GM12878 (cell line): ENCODE results near the gene COL27A1. TPM values are rescaled to one million over a fixed set of nuclear protein-coding genes. Genes with fewer than 3 reads are reported as not detected.

Experiments used
- ATAC-seq: fragments of 200-7000 bp; cut with Tn5 transposase; 3 replicates; pipeline ENCODE4 v1.9.1; 2020; ENCODE audit warnings: mild to moderate bottlenecking, moderate library complexity
- BruUV-seq: library from RNA; stranded (reverse); fragments of 400-500 nt; replicated peaks from 2 replicates; lab custom pipeline; 2021; lab: Mats Ljungman, UMichigan
- CTCF ChIA-PET: fragments of 300-600 bp; sonication (Branson Sonifier 250); formaldehyde crosslinking; extraction: SDS; loops from one replicate; lab custom pipeline; 2021; ENCODE audit warnings: inconsistent platforms; lab: Yijun Ruan, JAX
- POLR2A ChIA-PET: fragments of 350-600 bp; formaldehyde crosslinking; extraction: SDS; loops from one replicate; lab custom pipeline; 2021; ENCODE audit warnings: inconsistent platforms; lab: Charles Lee
- RAD21 ChIA-PET: fragments of 300-600 bp; sonication (Branson Sonifier 250); formaldehyde crosslinking; loops from one replicate; lab custom pipeline; 2023; ENCODE audit warnings: antibody characterized with exemption; ENCODE audit not compliant: unreplicated experiment; lab: Charles Lee
- SMC1A ChIA-PET: fragments of 300-600 bp; sonication (Branson Sonifier 250); formaldehyde crosslinking; loops from one replicate; lab custom pipeline; 2023; ENCODE audit not compliant: unreplicated experiment, uncharacterized antibody; lab: Charles Lee
- DNase-seq: peaks from one replicate; pipeline ENCODE4 v3.0.0-alpha.2; 2011; ENCODE audit warnings: low read depth, low spot score
- FAIRE-seq: peaks from 3 replicates; lab custom pipeline; 2011; peaks lifted over from hg19 to GRCh38; lab: Jason Lieb, UNC
- H2AFZ ChIP-seq: 2 replicates; pipeline ENCODE4 v1.6.0; 2011; ENCODE audit warnings: low read depth, low read length, control low read depth; ENCODE audit not compliant: control insufficient read depth
- H3K27ac ChIP-seq: 2 replicates; pipeline ENCODE4 v1.5.1; 2011; ENCODE audit warnings: control low read depth; ENCODE audit not compliant: control insufficient read depth, insufficient read depth
- H3K27me3 ChIP-seq, 2 experiments: replicated peaks in 1 of 2; 2 replicates each; pipeline versions ENCODE4 v1.6.0 to v1.6.1; 2011; ENCODE audit warnings: low read length in 1 of 2; ENCODE audit not compliant: control insufficient read depth in 2 of 2, insufficient read depth in 2 of 2
- H3K36me3 ChIP-seq, 2 experiments: 2 replicates each; pipeline ENCODE4 v1.5.1; 2011; ENCODE audit warnings: low read length in 1 of 2; ENCODE audit not compliant: control insufficient read depth in 2 of 2, insufficient read depth in 2 of 2
- H3K4me1 ChIP-seq: 2 replicates; pipeline ENCODE4 v1.6.1; 2011; ENCODE audit warnings: mild to moderate bottlenecking, low read length, moderate library complexity, mixed read lengths; ENCODE audit not compliant: control insufficient read depth, insufficient read depth
- H3K4me2 ChIP-seq: 2 replicates; pipeline ENCODE4 v1.6.0; 2011; ENCODE audit warnings: control low read depth; ENCODE audit not compliant: control insufficient read depth, insufficient read depth
- H3K4me3 ChIP-seq: fragments of 200-600 bp; sonication (generic); 2 replicates; pipeline ENCODE4 v1.5.1; 2016
- H3K79me2 ChIP-seq: 2 replicates; pipeline ENCODE4 v1.6.0; 2011; ENCODE audit warnings: low read length; ENCODE audit not compliant: control insufficient read depth, insufficient read depth
- H3K9ac ChIP-seq: 2 replicates; pipeline ENCODE4 v1.8.0; 2011; ENCODE audit warnings: low read length, control low read depth, mixed read lengths; ENCODE audit not compliant: control insufficient read depth, insufficient read depth
- H3K9me3 ChIP-seq: replicated peaks from 3 replicates; pipeline ENCODE4 v1.5.1; 2011; ENCODE audit warnings: mild to moderate bottlenecking, low read length; ENCODE audit not compliant: control insufficient read depth, insufficient read depth
- H4K20me1 ChIP-seq: 2 replicates; pipeline ENCODE4 v1.6.0; 2011; ENCODE audit not compliant: control insufficient read depth, insufficient read depth
- EED ChIP-seq: sonication (generic); IDR thresholded peaks from 2 replicates; pipeline ENCODE4 v1.6.1; 2016; ENCODE audit warnings: antibody characterized with exemption, low read depth
- IKZF1 ChIP-seq: fragments of 450-650 bp; conservative IDR thresholded peaks from 2 replicates; pipeline ENCODE4 v1.6.1; 2017; ENCODE audit warnings: antibody characterized with exemption, mild to moderate bottlenecking
- KDM1A ChIP-seq: fragments of 200-600 bp; sonication (generic); IDR thresholded peaks from 2 replicates; pipeline ENCODE4 v1.6.1; 2016; ENCODE audit warnings: borderline replicate concordance
- SMAD5 ChIP-seq: IDR thresholded peaks from 2 replicates; pipeline ENCODE4 v1.6.1; 2016; ENCODE audit warnings: antibody characterized with exemption, low read depth
- ZNF384 ChIP-seq: IDR thresholded peaks from 2 replicates; pipeline ENCODE4 v1.6.1; 2012; ENCODE audit warnings: low read depth, mild to moderate bottlenecking, low read length, improper control_type of control experiment, borderline replicate concordance
- WGBS: methylation state at CpG from one replicate; pipeline ENCODE4 v1.1.6; 2016; ENCODE audit warnings: low lambda C conversion rate; ENCODE audit not compliant: insufficient replicate concordance, insufficient coverage; ENCODE audit errors: missing lambda C conversion rate; 5-methylcytosine and 5-hydroxymethylcytosine counted together
- in situ Hi-C: fragments of 300-500 bp; cut with MboI; formaldehyde crosslinking; loops from 9 replicates; pipeline ENCODE4 v1.14.3; 2018; ENCODE audit warnings: mixed read lengths
- intact Hi-C: fragments of 100-400 bp; cut with micrococcal nuclease; formaldehyde crosslinking; loops from one replicate; pipeline ENCODE4 v1.14.2; 2022; ENCODE audit not compliant: unreplicated experiment
- polyA plus RNA-seq, 11 experiments: library from polyadenylated mRNA; depleted of rRNA in 4 of 11; unstranded in 6 of 11; stranded (reverse) in 5 of 11; fragments of >200 nt; fragmentation: Nextera tagmentation in 4 of 11; fragmentation: Illumina TruSeq in 1 of 11; extraction: Ambion mirVana in 4 of 11; extraction: Trizol in 1 of 11; gene quantifications; 1 replicate in 1 of 11; 2 replicates in 10 of 11; pipeline versions ENCODE4 v1.2.1 to v1.2.3, GENCODE V29; 2011 to 2016; ENCODE audit warnings: inconsistent platforms in 2 of 11, missing spikeins in 2 of 11, low read depth in 1 of 11
- total RNA-seq, 4 experiments: library from RNA; depleted of rRNA in 3 of 4; stranded (reverse); fragments of >200 nt in 3 of 4; fragmentation: Illumina TruSeq in 1 of 4; extraction: Trizol in 1 of 4; gene quantifications; 2 replicates each; pipeline versions ENCODE4 v1.2.1 to v1.2.3, GENCODE V29; 2013 to 2021
- TF ChIP-seq, protein P1 (sequence below): fragments of 450-650 bp; IDR thresholded peaks from 2 replicates; pipeline ENCODE4 v1.6.1; 2016; ENCODE audit warnings: mild to moderate bottlenecking, moderate library complexity, borderline replicate concordance
- TF ChIP-seq, protein P2 (sequence below): fragments of 450-650 bp; IDR thresholded peaks from 2 replicates; pipeline ENCODE4 v1.6.1; 2017; ENCODE audit warnings: mild to moderate bottlenecking
- TF ChIP-seq, protein P3 (sequence below): IDR thresholded peaks from 2 replicates; pipeline ENCODE4 v1.6.1; 2012; ENCODE audit warnings: mild to moderate bottlenecking, low read depth, low read length

Gene COL27A1
- total and polyA plus RNA-seq, 10 of the 15 experiments (the other 5 are each of a cell fraction or from before 2014, with no cell fraction given), result 0.10 TPM; not detected in 9

DNA sequence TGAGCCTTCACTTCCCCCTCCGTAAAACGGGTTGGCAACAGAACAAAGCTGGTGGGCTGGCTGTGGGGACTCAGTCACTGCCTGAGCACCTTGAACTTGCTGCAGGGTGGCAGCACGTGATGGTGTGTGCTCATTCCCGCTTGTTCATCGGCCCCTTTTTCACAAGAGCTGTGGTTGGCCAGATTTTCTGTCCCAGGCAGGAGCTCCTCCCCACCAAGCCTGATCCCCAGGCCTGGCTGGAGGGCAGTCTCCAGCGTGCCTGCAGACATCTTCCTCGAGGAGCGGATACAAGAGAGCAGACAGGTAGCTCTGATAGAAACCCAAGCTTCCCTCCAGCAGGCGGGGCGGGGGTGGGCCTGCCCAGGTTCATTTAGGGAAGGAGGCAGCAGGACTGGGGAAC is 105.7 kb downstream of the COL27A1 start (continued):
- TF ChIP-seq, protein P1, sequence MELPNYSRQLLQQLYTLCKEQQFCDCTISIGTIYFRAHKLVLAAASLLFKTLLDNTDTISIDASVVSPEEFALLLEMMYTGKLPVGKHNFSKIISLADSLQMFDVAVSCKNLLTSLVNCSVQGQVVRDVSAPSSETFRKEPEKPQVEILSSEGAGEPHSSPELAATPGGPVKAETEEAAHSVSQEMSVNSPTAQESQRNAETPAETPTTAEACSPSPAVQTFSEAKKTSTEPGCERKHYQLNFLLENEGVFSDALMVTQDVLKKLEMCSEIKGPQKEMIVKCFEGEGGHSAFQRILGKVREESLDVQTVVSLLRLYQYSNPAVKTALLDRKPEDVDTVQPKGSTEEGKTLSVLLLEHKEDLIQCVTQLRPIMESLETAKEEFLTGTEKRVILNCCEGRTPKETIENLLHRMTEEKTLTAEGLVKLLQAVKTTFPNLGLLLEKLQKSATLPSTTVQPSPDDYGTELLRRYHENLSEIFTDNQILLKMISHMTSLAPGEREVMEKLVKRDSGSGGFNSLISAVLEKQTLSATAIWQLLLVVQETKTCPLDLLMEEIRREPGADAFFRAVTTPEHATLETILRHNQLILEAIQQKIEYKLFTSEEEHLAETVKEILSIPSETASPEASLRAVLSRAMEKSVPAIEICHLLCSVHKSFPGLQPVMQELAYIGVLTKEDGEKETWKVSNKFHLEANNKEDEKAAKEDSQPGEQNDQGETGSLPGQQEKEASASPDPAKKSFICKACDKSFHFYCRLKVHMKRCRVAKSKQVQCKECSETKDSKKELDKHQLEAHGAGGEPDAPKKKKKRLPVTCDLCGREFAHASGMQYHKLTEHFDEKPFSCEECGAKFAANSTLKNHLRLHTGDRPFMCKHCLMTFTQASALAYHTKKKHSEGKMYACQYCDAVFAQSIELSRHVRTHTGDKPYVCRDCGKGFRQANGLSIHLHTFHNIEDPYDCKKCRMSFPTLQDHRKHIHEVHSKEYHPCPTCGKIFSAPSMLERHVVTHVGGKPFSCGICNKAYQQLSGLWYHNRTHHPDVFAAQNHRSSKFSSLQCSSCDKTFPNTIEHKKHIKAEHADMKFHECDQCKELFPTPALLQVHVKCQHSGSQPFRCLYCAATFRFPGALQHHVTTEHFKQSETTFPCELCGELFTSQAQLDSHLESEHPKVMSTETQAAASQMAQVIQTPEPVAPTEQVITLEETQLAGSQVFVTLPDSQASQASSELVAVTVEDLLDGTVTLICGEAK, result no peak
- TF ChIP-seq KDM1A, result no peak
- TF ChIP-seq, protein P2, sequence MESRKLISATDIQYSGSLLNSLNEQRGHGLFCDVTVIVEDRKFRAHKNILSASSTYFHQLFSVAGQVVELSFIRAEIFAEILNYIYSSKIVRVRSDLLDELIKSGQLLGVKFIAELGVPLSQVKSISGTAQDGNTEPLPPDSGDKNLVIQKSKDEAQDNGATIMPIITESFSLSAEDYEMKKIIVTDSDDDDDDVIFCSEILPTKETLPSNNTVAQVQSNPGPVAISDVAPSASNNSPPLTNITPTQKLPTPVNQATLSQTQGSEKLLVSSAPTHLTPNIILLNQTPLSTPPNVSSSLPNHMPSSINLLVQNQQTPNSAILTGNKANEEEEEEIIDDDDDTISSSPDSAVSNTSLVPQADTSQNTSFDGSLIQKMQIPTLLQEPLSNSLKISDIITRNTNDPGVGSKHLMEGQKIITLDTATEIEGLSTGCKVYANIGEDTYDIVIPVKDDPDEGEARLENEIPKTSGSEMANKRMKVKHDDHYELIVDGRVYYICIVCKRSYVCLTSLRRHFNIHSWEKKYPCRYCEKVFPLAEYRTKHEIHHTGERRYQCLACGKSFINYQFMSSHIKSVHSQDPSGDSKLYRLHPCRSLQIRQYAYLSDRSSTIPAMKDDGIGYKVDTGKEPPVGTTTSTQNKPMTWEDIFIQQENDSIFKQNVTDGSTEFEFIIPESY, result no peak

DNA sequence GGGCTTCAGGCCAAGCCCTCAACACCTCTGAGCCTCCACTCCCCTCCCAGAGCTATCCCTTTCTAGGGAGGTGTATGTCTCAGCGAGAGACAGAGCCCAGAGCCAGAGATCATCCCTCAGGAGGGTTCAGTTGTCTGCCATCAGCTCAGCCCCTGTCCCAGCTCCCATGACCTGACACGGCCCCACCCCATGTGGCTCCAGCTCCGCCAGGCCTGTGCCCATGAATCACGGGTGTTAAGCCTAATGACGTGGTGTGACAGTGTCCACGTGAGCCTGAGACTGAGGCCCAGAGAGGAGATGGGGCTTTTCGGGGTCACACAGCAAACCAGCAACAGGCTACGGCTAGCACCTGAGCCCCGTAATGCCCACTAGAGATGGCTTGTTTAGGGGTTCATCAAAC is 106.7 kb downstream of the COL27A1 start:
- no peaks in the 10 kb centered on the region for H3K9me3 ChIP-seq
- FAIRE-seq (no peak), ATAC-seq (no peak), DNase-seq (no peak)
- ChIA-PET SMC1A (interaction anchor here (1.1 kb wide), 1 partner anchor 179 kb away, joined by 4 read pairs; no protein-coding TSS in a partner anchor), POLR2A (no interaction called here), CTCF (interaction anchor here (1.3 kb wide), 1 partner anchor 180 kb away, joined by 3 read pairs; no protein-coding TSS in a partner anchor), RAD21 (no interaction called here)
- in situ Hi-C loops, result no loop called here
- BruUV-seq, result no TSS peak
- no peaks in the 10 kb centered on the region for H3K36me3 ChIP-seq
- no peaks in the 10 kb centered on the region for H3K79me2 ChIP-seq
- no peak overlapping the region for H3K4me3 ChIP-seq
- peaks cover 0 to 13% of the 10 kb centered on the region in 2 experiments for H3K27me3 ChIP-seq
- H4K20me1 ChIP-seq, result no peaks in the 10 kb centered on the region
- H3K4me2 ChIP-seq, result no peak overlapping the region
- TF ChIP-seq, protein P3, sequence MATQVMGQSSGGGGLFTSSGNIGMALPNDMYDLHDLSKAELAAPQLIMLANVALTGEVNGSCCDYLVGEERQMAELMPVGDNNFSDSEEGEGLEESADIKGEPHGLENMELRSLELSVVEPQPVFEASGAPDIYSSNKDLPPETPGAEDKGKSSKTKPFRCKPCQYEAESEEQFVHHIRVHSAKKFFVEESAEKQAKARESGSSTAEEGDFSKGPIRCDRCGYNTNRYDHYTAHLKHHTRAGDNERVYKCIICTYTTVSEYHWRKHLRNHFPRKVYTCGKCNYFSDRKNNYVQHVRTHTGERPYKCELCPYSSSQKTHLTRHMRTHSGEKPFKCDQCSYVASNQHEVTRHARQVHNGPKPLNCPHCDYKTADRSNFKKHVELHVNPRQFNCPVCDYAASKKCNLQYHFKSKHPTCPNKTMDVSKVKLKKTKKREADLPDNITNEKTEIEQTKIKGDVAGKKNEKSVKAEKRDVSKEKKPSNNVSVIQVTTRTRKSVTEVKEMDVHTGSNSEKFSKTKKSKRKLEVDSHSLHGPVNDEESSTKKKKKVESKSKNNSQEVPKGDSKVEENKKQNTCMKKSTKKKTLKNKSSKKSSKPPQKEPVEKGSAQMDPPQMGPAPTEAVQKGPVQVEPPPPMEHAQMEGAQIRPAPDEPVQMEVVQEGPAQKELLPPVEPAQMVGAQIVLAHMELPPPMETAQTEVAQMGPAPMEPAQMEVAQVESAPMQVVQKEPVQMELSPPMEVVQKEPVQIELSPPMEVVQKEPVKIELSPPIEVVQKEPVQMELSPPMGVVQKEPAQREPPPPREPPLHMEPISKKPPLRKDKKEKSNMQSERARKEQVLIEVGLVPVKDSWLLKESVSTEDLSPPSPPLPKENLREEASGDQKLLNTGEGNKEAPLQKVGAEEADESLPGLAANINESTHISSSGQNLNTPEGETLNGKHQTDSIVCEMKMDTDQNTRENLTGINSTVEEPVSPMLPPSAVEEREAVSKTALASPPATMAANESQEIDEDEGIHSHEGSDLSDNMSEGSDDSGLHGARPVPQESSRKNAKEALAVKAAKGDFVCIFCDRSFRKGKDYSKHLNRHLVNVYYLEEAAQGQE, result no peak
- no peak for TF ChIP-seq ZNF384
- TF ChIP-seq EED, result no peak
- TF ChIP-seq IKZF1, result no peak
- TF ChIP-seq SMAD5, result no peak
- H3K4me1 ChIP-seq, result no peaks in the 10 kb centered on the region
- no peak overlapping the region for H3K9ac ChIP-seq
- H3K27ac ChIP-seq, result no peak overlapping the region
- WGBS, result 8% methylated on average over 9 of the region's 9 CpGs
- intact Hi-C loops, result no loop called here
- no peak overlapping the region for H2AFZ ChIP-seq
